Measurements from ENCODE around the gene GALNT14.

Gene GALNT14

DNA sequence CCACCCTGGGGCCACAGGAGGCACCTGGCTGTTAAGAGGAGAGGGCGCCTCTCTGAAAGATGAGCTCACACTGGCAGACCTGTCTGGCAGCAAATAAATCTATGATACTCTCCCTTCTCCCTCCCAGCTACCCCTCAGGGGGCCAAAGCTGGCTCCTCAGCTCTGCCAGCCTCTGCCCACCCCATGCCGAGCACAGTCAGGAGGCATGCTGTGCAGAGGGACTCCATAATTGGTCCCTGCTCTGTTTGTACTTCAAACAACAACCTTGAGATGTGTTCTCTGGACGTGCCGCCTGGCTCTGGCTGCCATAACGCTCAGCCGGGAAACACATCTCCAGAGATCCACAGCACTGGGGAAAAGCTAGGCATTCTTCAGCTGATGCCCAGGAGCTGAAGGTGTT is 126.7 kb downstream of the GALNT14 start:
- DNase-seq (ENCODE audit: low read depth), result no peak

- no peak for DNase-seq (ENCODE audit: low read depth)
These were observed 129.6 kb downstream of the GALNT14 start for GRCh38 chr2:31008561-31009114.

DNA sequence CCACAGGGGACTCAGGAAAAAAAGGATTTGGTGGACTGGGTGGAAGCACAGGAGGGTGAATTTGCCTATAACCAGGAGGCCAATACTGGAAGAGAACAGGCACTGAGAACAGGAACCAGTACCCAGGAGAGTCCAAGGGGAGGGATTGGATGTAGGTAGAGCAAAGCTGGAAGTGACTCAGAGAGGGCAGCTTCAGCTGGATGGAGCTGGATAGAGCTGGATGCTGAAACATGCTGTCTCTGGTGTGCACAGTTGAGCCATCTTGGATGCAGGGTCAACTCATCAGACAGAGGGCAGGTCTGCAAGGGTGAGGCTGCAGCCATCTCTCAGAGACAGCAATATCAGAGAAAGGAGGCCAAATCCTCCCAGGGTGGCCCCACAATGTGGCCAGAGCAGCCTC is 134.0 kb downstream of the GALNT14 start:
- no peak for DNase-seq (ENCODE audit: low read depth)

DNA sequence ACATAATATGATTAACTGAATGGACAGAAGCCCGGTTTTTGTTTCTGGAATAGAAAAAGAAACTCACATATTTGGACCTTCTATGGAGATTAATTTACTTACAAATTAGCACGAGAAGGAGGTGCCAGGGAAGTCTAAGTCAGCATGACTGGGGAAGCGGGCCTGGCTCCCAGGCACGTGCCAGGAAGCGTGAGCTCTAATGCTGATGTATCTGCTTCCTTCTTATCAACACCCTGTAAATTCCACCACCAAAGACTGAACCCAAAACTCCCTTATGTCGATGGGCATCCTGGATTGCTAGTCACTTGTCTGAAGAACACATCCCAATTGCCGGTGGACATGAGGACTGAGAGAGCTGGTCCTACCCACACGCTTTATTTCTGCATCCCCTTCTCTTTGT is 134.5 kb downstream of the GALNT14 start:
- no peak for DNase-seq (ENCODE audit: low read depth)

- DNase-seq (ENCODE audit: low read depth), result no peak
These were observed 135.6 kb downstream of the GALNT14 start for GRCh38 chr2:31002537-31003150.

DNA sequence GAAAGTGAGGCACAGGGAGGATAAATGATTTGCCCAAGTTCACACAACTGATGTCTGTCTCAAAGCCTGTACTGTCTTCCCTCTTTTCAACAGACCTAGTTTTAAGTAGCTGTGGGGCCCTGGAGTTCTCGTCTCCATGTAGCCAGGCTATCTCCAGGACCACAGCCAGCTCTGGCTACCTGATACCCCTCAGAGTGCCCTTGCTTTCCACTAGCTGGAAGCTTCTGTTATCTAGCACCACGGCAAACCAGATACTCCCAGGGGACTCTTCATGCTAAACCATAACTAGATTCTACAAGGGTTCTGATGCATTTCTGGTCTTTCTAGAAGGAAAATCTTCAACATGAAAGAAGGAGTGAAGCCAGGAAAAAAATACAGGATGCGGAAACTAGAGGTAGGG is 137.3 kb downstream of the GALNT14 start:
- DNase-seq (ENCODE audit: low read depth), result no peak

GRCh38 chr2:30998672-30999071 is 139.6 kb downstream of the GALNT14 start:
- DNase-seq (ENCODE audit: low read depth), result no peak

DNA sequence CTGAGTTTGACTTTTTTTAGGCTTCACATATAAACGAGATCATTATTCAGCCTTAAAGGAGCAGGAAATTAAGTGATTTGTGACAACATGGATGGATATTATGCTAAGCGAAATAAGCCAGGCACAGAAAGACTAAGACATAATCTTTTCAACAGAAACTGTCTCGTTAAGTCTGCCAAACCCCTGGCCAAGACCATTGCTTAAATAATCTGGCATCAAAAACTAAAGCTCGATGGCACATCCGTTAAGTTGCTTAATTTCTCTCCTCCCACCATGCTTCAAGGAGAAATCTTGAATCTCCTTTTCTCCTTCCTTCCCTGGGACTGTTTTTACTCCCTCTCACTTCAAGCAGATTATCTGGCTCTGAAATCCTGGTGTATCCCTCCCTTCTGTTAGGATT is 140.3 kb downstream of the GALNT14 start:
- no peak for DNase-seq (ENCODE audit: low read depth)

GRCh38 chr2:30994227-30995056 is 143.8 kb downstream of the GALNT14 start:
- no peak for DNase-seq (ENCODE audit: low read depth)

DNA sequence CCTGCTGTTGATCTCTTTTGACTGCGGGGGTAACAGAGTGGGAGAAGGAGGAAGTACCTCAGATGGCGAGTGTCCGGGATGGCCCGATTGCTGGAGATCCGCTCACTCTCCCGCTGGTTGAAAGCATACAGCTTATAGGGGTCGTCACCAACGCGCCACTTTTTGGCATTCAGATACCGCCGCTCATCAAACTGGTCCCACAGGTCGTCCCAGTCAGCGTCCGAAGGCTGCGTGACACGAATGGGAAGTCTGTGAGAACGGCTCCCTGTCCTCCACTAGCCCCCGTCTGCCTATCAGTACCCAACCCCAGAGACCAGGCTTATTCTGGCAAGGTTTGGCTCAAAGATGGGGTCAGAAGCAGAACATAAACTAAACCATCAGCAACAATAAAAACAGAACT is 145.5 kb downstream of the GALNT14 start:
- no peak for DNase-seq (ENCODE audit: low read depth)

DNA sequence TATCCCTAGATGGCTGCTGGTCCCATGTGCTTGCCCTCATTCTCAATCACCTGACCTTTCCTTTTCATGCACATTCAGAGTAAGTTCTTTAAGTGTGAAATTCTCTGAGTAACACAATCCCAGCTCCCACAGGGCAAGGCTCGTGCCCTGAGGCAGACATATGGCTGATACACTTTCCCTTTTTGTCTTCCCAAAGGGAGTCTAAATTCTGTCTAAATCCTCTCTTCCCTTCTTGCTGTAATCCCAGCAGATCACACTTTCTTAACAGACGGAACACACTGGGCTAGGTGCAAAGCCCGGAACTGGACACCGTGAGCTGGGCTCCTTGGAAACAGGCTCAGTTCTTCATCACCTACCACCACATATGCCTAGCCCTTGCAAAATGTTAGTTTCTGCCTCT is 147.6 kb downstream of the GALNT14 start:
- DNase-seq (ENCODE audit: low read depth), result no peak

DNA sequence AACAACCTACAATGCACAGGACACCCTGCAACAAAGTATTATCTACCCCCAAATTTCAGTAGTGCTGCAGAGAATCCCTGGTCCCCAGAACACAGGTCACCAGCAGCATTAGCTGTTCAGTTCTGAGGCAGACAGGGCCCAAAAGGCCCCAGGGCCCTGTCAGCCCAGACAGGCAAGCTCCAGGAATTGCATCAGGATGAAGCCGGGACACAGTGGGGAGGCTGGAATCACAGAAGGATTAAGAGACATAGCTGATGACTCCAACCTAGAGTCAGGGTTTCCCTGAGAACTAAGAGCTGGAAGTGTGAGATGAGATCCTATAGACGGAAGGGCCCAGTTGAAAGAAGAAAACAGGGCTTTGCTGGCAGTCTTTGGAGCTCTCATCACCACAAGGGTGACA is 148.1 kb downstream of the GALNT14 start:
- DNase-seq (ENCODE audit: low read depth), result no peak

DNA sequence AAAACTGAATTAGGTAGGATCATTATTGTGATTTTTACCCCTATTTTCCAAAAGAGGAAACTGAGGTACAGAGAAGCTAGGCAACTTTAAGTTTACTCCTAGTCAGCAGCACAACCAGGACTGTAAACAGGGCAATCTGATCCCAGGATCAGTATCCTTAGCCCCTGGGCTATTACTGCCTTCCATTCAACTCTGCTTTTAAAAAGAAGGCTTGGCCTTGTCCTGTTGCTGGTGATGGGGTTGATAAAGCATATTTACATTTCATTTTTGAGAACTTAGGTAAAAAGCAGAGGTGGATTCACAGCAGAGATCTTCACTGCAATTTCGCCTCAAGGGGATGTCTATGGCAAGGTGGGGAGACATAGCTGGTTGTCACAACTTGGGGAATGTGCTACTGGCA is 148.5 kb downstream of the GALNT14 start:
- no peak for DNase-seq (ENCODE audit: low read depth)

- no peak for DNase-seq (ENCODE audit: low read depth)
These were observed 150.7 kb downstream of the GALNT14 start for GRCh38 chr2:30987566-30987965.

- DNase-seq (ENCODE audit: low read depth), result no peak
These were observed 152.0 kb downstream of the GALNT14 start for GRCh38 chr2:30986231-30986580.

DNA sequence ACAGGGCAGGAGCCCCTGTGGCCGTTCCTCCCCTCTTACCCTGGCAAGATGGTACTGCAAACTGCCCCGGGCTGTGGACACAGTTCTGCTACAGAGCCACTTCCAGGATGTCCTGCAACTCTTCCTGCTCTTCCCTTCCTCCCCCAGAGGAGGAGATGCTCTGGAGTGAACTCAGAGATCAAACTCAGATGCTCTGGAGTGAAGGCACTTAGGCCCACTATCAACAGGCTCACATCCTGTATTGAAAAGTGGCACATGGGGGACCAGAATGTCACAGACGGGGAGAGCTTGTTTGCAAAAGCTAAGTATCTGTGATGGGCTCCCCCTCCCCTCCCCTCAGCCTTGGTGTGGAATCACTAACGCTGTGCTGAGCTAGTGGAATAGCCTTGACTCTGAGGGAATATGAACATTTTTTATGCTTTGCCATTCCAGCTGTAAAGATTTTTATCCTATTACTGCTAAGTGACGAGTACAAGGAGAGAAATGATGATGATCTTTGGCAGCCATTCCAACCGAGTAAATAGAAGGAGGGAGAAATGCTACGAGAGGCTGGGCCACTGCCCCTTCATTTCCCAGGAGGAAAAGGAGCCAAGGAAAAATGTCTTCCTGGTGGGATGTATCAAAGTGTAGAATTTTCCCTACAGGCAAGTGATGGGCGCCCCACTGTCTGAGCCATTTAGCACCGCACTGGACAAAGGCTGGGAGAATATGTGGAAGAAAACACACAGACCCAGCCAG is 152.6 kb downstream of the GALNT14 start:
- DNase-seq (ENCODE audit: low read depth), result no peak

- no peak for DNase-seq (ENCODE audit: low read depth)
These were observed 154.1 kb downstream of the GALNT14 start for GRCh38 chr2:30984148-30984547.

DNA sequence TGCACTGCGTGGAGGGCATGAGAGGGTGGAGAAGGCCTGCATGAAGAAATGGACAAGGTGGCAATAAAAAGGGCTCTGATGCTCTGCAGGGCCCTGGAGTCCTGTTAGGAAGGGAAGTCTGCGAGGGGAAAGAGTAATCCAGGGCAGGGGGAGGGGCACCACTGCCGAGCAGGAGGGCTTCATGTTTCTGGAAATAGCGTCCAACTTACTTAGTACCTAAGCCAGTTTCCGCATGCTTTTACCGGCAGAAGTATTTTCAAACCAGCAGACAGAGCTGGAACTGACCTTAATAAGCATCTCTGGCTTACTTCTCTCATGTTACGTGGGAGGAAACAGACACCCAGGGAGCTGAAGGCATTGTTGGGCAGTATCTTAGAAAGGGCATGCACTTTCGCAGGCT is 156.7 kb downstream of the GALNT14 start:
- no peak for DNase-seq (ENCODE audit: low read depth)

DNA sequence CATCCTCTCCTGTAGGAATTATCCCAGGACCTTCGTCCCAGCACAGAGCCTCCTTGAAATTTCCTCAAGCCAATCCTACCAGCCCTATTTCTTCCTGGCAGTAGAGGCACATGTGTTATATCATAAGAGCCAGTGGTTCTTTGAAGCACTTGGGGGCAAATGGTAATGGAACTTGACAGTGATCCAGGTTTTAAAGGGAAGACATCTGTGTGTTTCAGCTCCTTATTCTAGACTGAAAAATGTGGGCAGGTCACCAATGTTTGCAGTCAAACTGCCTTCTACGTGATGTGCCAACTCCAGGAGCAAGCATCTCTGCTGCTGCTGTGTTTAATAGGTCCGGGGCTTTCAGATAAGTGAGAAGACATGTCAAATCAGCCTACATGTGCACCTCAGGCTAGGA is 157.1 kb downstream of the GALNT14 start:
- no peak for DNase-seq (ENCODE audit: low read depth)

DNA sequence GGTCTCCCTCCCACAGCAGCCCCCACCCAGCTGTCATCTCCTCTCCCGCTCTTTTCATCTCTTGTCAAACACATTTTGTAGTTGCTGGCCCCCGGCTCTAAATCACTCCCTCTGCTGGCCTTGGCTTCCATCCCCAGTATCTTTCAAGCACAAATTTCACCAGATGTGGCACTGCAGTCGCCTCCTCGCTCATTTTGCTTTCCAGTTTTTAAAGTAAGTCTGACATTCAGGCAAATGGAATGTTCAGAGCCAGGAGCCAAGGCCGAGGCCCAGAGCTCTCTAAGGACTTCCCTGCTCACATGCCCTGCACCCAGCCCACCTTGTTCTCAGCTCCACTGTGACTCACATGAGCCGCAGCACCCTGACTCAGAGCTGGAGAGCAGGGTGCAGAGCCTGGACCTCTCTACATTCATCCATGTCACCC is 158.4 kb downstream of the GALNT14 start:
- no peak for DNase-seq (ENCODE audit: low read depth)

GRCh38 chr2:30978854-30979253 is 159.4 kb downstream of the GALNT14 start:
- no peak for DNase-seq (ENCODE audit: low read depth)

- no peak for DNase-seq (ENCODE audit: low read depth)
These were observed 160.2 kb downstream of the GALNT14 start for GRCh38 chr2:30978044-30978443.

- no peak for DNase-seq (ENCODE audit: low read depth)
These were observed 163.1 kb downstream of the GALNT14 start for GRCh38 chr2:30975156-30975555.

Measured in activated T-helper 9 cell treated with anti-CD3 and anti-CD28 coated beads, Interleukin-2, amount 50 U/mL, for 16 hours (primary cell).